Endothelial cell of umbilical vein (primary cell): Measurements from ENCODE around the gene CRYBG2. TPM values are rescaled to one million over a fixed set of nuclear protein-coding genes. Genes with fewer than 3 reads are reported as not detected.
A peak's percentile ranks its signal among the peaks of the same experiment; 100 is the strongest.
"Not testable (repeated sequence)": the region's sequence is repeated elsewhere in the genome, so short reads cannot be mapped to it uniquely, and the experiment has no call there.

Experiments
- BruUV-seq: library from RNA; stranded (reverse); fragments of 400-500 nt; replicated peaks from 2 replicates; lab custom pipeline; 2021; lab: Mats Ljungman, UMichigan
- CTCF ChIA-PET: fragments of 300-600, 350-600 bp; sonication (Branson Sonifier 250); formaldehyde crosslinking; loops from one replicate; lab custom pipeline; 2021; ENCODE audit warnings: antibody characterized with exemption, inconsistent platforms; lab: Charles Lee
- POLR2A ChIA-PET: fragments of 300-600, 350-600 bp; sonication (Branson Sonifier 250); formaldehyde crosslinking; loops from one replicate; lab custom pipeline; 2021; ENCODE audit warnings: antibody characterized with exemption, inconsistent platforms; lab: Charles Lee
- DNase-seq: peaks from one replicate; pipeline ENCODE4 v3.0.0-alpha.2; 2011; ENCODE audit warnings: low read depth, low spot score
- FAIRE-seq: peaks from 2 replicates; lab custom pipeline; 2011; peaks lifted over from hg19 to GRCh38; lab: Jason Lieb, UNC
- H2AFZ ChIP-seq: 2 replicates; pipeline ENCODE4 v1.6.0; 2012; ENCODE audit warnings: low read depth, low read length, control low read depth, inconsistent platforms
- H3K27ac ChIP-seq: 2 replicates; pipeline ENCODE4 v1.5.1; 2011; ENCODE audit warnings: low read depth, mild to moderate bottlenecking, control low read depth, low read length, moderate library complexity; ENCODE audit not compliant: insufficient read depth
- H3K27me3 ChIP-seq, 2 experiments: 2 replicates each; pipeline versions ENCODE4 v1.6.0 to v1.6.1; 2011; ENCODE audit warnings: low read length in 2 of 2, mixed read lengths in 1 of 2; ENCODE audit not compliant: control insufficient read depth in 2 of 2, insufficient read depth in 2 of 2
- H3K36me3 ChIP-seq, 2 experiments: 2 replicates in 1 of 2; 3 replicates in 1 of 2; pipeline ENCODE4 v1.5.1; 2011; ENCODE audit warnings: low read length in 2 of 2, mild to moderate bottlenecking in 1 of 2, moderate library complexity in 1 of 2; ENCODE audit not compliant: control insufficient read depth in 2 of 2, insufficient read depth in 2 of 2; ENCODE audit errors: extremely low read depth in 1 of 2
- H3K4me1 ChIP-seq: 3 replicates; pipeline ENCODE4 v1.5.1; 2011; ENCODE audit warnings: mild to moderate bottlenecking, low read length; ENCODE audit not compliant: control insufficient read depth, insufficient read depth; ENCODE audit errors: extremely low read depth
- H3K4me2 ChIP-seq: 2 replicates; pipeline ENCODE4 v1.6.1; 2011; ENCODE audit warnings: low read length, control low read depth, mixed read lengths; ENCODE audit not compliant: insufficient read depth
- H3K4me3 ChIP-seq, 3 experiments: fragments of 200-600 bp in 1 of 3; sonication (generic), shearing (Covaris generic) in 1 of 3; replicated peaks in 1 of 3; 2 replicates each; pipeline ENCODE4 v1.5.1; 2011 to 2016; ENCODE audit warnings: control low read depth in 3 of 3, low read length in 3 of 3, mild to moderate bottlenecking in 2 of 3, inconsistent platforms in 1 of 3, low read depth in 1 of 3, moderate library complexity in 1 of 3; ENCODE audit not compliant: insufficient read depth in 1 of 3
- H3K79me2 ChIP-seq: 2 replicates; pipeline ENCODE4 v1.6.0; 2012; ENCODE audit warnings: low read length, inconsistent platforms; ENCODE audit not compliant: control insufficient read depth, insufficient read depth
- H3K9ac ChIP-seq: replicated peaks from 2 replicates; pipeline ENCODE3; 2011; ENCODE audit warnings: low read length, control low read depth; ENCODE audit not compliant: insufficient read depth; ENCODE audit errors: extremely low read depth
- H3K9me1 ChIP-seq: replicated peaks from 3 replicates; pipeline ENCODE4 v1.6.0; 2011; ENCODE audit warnings: mild to moderate bottlenecking, low read length; ENCODE audit not compliant: control insufficient read depth, insufficient read depth; ENCODE audit errors: extremely low read depth
- H3K9me3 ChIP-seq: replicated peaks from 2 replicates; pipeline ENCODE4 v1.5.1; 2012; ENCODE audit warnings: low read length, inconsistent platforms; ENCODE audit not compliant: control insufficient read depth, insufficient read depth
- H4K20me1 ChIP-seq: replicated peaks from 2 replicates; pipeline ENCODE3; 2011; ENCODE audit warnings: mild to moderate bottlenecking, low read length; ENCODE audit not compliant: control insufficient read depth, insufficient read depth; ENCODE audit errors: extremely low read depth
- EZH2 ChIP-seq: IDR thresholded peaks from 2 replicates; pipeline ENCODE4 v1.6.1; 2012; ENCODE audit warnings: borderline replicate concordance, low read depth, mild to moderate bottlenecking, moderate library complexity, low read length, inconsistent platforms; ENCODE audit not compliant: severe bottlenecking
- FOS ChIP-seq: IDR thresholded peaks from 2 replicates; pipeline ENCODE4 v1.6.1; 2011; ENCODE audit warnings: mild to moderate bottlenecking, low read length, moderate library complexity, borderline replicate concordance; ENCODE audit not compliant: insufficient read depth
- GATA2 ChIP-seq: IDR thresholded peaks from 2 replicates; pipeline ENCODE4 v1.7.0; 2011; ENCODE audit warnings: low read depth, mild to moderate bottlenecking, moderate library complexity, mixed read lengths, low read length; ENCODE audit not compliant: insufficient read length, insufficient read depth
- JUN ChIP-seq: IDR thresholded peaks from 2 replicates; pipeline ENCODE4 v1.6.1; 2011; ENCODE audit warnings: borderline replicate concordance, low read depth; ENCODE audit not compliant: insufficient read length, insufficient read depth
- MYC ChIP-seq: IDR thresholded peaks from one replicate; pipeline ENCODE4 v1.6.1; 2011; ENCODE audit warnings: mild to moderate bottlenecking, low read depth, low read length
- POLR2A ChIP-seq: IDR thresholded peaks from 2 replicates; pipeline ENCODE4 v1.6.1; 2012; ENCODE audit warnings: low read depth, mild to moderate bottlenecking, control low read depth, low read length
- POLR2AphosphoS5 ChIP-seq: IDR thresholded peaks from 2 replicates; pipeline ENCODE4 v1.6.1; 2012; ENCODE audit warnings: low read depth, mild to moderate bottlenecking, control low read depth, low read length, moderate library complexity; ENCODE audit not compliant: insufficient read depth
- dilution Hi-C: fragments of 300-500 bp; cut with MboI; formaldehyde crosslinking; loops from one replicate; pipeline ENCODE4 v1.15.0; 2019; ENCODE audit warnings: low sequenced_read_pairs; ENCODE audit not compliant: extremely low pct_ligation_motif_present
- intact Hi-C: fragments of 100-400 bp; cut with micrococcal nuclease; formaldehyde crosslinking; loops from one replicate; pipeline ENCODE4 v1.10.0; 2022
- polyA plus RNA-seq, 4 experiments: library from polyadenylated mRNA; depleted of rRNA in 3 of 4; stranded (reverse) in 3 of 4; unstranded in 1 of 4; fragments of >200 nt; gene quantifications; 2 replicates each; pipeline versions ENCODE4 v1.2.1 to v1.2.3, GENCODE V29; 2011 to 2012; ENCODE audit warnings: missing spikeins in 1 of 4
- total RNA-seq: library from RNA; stranded (reverse); gene quantifications from 2 replicates; pipeline ENCODE4 v1.2.3, GENCODE V29; 2021
- TF ChIP-seq, protein P1 (sequence below), 2 donors: IDR thresholded peaks; 1 replicate in 1 of 2; 2 replicates in 1 of 2; pipeline ENCODE4 v1.5.1; 2011; ENCODE audit warnings: low read length in 2 of 2, mild to moderate bottlenecking in 2 of 2, moderate library complexity in 2 of 2, control low read depth in 1 of 2, inconsistent platforms in 1 of 2, low read depth in 1 of 2; ENCODE audit not compliant: insufficient read depth in 1 of 2; ENCODE audit errors: extremely low read depth in 1 of 2
- TF ChIP-seq, protein P2 (sequence below): IDR thresholded peaks from 2 replicates; pipeline ENCODE4 v1.6.1; 2011; ENCODE audit not compliant: insufficient read depth, insufficient read length

Gene CRYBG2
- total and polyA plus RNA-seq, 2 donors (not counting 3 experiments of a cell fraction or from before 2014, with no cell fraction given): not detected

DNA sequence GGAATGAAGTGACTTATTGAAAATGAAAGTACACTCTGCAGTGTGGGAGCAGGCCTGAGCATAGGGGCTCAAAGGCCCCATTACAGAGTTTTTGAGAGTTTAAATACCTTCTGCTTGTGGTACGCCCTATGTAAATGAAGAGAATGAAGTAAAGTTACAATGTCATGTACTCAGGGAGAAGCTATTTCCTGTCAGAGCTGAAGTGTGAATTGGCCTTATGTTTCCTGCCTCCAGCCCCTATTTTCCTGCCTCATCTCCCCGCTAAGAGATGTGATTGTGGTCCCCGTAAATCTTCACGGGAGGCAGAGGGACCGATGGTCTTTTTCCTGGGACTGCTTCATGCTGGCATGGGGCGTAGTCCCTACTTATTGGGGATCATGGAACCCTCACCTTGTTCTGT is 21.2 kb upstream of the CRYBG2 start:
- no peaks in the 10 kb centered on the region for H3K9me1 ChIP-seq
- POLR2A ChIA-PET: no interaction called here
- H2AFZ ChIP-seq: no peak overlapping the region
- intact Hi-C loops: no loop called here
- BruUV-seq: no TSS peak
- H3K27me3 ChIP-seq: peaks cover 0 to 2% of the 10 kb centered on the region in 2 experiments
- CTCF ChIA-PET: interaction anchor here (1.3 to 2.8 kb wide), 3 partner anchors 10 to 42 kb away, joined by 3 to 11 read pairs (median 9); no protein-coding TSS in a partner anchor
- H3K4me1 ChIP-seq: peaks cover 4% of the 10 kb centered on the region
- no peak overlapping the region for H3K27ac ChIP-seq
- TF ChIP-seq, protein P1, sequence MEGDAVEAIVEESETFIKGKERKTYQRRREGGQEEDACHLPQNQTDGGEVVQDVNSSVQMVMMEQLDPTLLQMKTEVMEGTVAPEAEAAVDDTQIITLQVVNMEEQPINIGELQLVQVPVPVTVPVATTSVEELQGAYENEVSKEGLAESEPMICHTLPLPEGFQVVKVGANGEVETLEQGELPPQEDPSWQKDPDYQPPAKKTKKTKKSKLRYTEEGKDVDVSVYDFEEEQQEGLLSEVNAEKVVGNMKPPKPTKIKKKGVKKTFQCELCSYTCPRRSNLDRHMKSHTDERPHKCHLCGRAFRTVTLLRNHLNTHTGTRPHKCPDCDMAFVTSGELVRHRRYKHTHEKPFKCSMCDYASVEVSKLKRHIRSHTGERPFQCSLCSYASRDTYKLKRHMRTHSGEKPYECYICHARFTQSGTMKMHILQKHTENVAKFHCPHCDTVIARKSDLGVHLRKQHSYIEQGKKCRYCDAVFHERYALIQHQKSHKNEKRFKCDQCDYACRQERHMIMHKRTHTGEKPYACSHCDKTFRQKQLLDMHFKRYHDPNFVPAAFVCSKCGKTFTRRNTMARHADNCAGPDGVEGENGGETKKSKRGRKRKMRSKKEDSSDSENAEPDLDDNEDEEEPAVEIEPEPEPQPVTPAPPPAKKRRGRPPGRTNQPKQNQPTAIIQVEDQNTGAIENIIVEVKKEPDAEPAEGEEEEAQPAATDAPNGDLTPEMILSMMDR (IDR thresholded peaks at IDR 0.05; ENCODE audit: extremely low read depth in 1 of 2, insufficient read depth in 1 of 2, low read depth in 1 of 2, low read length in 2 of 2): no peak
- TF ChIP-seq, protein P2, sequence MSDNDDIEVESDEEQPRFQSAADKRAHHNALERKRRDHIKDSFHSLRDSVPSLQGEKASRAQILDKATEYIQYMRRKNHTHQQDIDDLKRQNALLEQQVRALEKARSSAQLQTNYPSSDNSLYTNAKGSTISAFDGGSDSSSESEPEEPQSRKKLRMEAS: no peak
- TF ChIP-seq MYC: no peak
- TF ChIP-seq POLR2AphosphoS5: no peak
- TF ChIP-seq POLR2A: no peak
- TF ChIP-seq EZH2: no peak
- TF ChIP-seq FOS: no peak
- TF ChIP-seq GATA2: no peak
- no peak for TF ChIP-seq JUN
- H4K20me1 ChIP-seq: no peaks in the 10 kb centered on the region
- no peak overlapping the region for H3K4me3 ChIP-seq
- H3K36me3 ChIP-seq: no peaks in the 10 kb centered on the region
- H3K9me3 ChIP-seq: no peaks in the 10 kb centered on the region
- FAIRE-seq (no peak), DNase-seq (no peak)
- no peaks in the 10 kb centered on the region for H3K79me2 ChIP-seq
- H3K9ac ChIP-seq: no peak overlapping the region
- H3K4me2 ChIP-seq: no peak overlapping the region
- dilution Hi-C loops: no loop called here

DNA sequence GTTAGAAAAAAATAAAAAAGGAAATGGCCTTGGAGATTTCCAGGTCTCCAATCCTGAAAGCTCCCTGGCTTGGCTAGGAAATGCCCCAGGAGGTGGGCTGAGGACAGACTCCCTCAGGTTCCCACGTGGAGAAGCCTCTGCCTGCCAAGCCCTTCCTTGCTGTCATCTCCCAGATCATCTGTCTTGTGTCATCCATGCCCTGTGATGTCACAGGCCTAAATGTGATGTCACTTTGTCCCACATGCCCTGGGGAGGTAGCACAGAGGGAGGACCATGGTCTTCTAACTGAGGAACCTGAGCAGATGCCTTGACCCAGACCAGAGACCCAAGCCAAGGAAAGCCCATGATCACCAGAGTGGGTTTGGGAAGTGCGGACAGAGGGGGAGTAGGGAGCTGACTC is 20.4 kb upstream of the CRYBG2 start:
- H3K9ac ChIP-seq, H3K4me2 ChIP-seq, H3K9me3 ChIP-seq, POLR2A ChIA-PET, H3K79me2 ChIP-seq, H3K9me1 ChIP-seq, H2AFZ ChIP-seq, BruUV-seq, H3K27ac ChIP-seq, H3K36me3 ChIP-seq, H4K20me1 ChIP-seq, dilution Hi-C loops, H3K4me1 ChIP-seq, DNase-seq, intact Hi-C loops, H3K4me3 ChIP-seq, H3K27me3 ChIP-seq: not testable (repeated sequence)
- peak; percentile 54 for FAIRE-seq
- CTCF ChIA-PET: interaction anchor here (1.1 to 2.8 kb wide), 4 partner anchors 10 to 43 kb away, joined by 4 to 11 read pairs (median 10); no protein-coding TSS in a partner anchor
